ENCODE results near the gene ASGR2.

DNA sequence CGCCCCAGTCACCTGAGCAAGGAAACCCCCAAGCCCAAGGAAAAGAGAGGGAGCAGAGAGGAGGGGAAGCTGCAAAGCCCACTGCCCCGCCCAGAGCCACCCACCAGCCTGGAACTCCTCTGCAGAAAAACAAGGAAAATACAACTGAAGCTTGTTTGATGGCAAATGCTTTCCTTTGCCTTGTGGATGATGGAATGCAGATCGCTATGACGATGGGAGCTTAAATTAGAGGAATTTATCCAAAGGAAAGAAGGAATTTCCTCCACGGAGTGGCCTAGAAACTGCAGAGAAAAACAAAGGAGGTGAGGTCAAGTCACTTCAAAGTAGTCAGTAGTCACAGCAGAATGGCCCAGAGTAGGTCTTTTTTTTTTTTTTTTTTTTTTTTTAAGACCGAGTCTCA lies 31.5 kb upstream of the ASGR2 start:
- TF ChIP-seq, protein P1, sequence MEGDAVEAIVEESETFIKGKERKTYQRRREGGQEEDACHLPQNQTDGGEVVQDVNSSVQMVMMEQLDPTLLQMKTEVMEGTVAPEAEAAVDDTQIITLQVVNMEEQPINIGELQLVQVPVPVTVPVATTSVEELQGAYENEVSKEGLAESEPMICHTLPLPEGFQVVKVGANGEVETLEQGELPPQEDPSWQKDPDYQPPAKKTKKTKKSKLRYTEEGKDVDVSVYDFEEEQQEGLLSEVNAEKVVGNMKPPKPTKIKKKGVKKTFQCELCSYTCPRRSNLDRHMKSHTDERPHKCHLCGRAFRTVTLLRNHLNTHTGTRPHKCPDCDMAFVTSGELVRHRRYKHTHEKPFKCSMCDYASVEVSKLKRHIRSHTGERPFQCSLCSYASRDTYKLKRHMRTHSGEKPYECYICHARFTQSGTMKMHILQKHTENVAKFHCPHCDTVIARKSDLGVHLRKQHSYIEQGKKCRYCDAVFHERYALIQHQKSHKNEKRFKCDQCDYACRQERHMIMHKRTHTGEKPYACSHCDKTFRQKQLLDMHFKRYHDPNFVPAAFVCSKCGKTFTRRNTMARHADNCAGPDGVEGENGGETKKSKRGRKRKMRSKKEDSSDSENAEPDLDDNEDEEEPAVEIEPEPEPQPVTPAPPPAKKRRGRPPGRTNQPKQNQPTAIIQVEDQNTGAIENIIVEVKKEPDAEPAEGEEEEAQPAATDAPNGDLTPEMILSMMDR (IDR thresholded peaks at IDR 0.05) = no peak
- no peak for TF ChIP-seq POLR2A (IDR thresholded peaks at IDR 0.05)

Data from testis (tissue), 2 donors.